Adrenal gland (tissue), 5 donors: Measurements from ENCODE around the gene XCR1.
"Not testable (repeated sequence)": the region's sequence is repeated elsewhere in the genome, so short reads cannot be mapped to it uniquely, and the experiment has no call there.

Source experiments
- POLR2A ChIP-seq, 2 donors: fragments of 450-650 bp; IDR thresholded peaks; one replicate each; pipeline ENCODE4 v1.6.1; 2017; ENCODE audit warnings: antibody characterized with exemption in 2 of 2, mild to moderate bottlenecking in 2 of 2, moderate library complexity in 1 of 2
- TF ChIP-seq, protein P1 (sequence below), 6 experiments: fragments of 450-650 bp in 4 of 6; fragments of 200-600 bp in 2 of 6; sonication (generic) in 1 of 6; IDR thresholded peaks; 1 replicate in 5 of 6; 2 replicates in 1 of 6; pipeline versions ENCODE4 v1.5.1 to v1.8.0; 2016 to 2021; ENCODE audit warnings: antibody characterized with exemption in 6 of 6, mild to moderate bottlenecking in 2 of 6, moderate library complexity in 1 of 6
- donor health status: DM: no; HTN: no; CAD: no.

- not testable (repeated sequence) for TF ChIP-seq POLR2A (IDR thresholded peaks at IDR 0.05)
- TF ChIP-seq, protein P1, sequence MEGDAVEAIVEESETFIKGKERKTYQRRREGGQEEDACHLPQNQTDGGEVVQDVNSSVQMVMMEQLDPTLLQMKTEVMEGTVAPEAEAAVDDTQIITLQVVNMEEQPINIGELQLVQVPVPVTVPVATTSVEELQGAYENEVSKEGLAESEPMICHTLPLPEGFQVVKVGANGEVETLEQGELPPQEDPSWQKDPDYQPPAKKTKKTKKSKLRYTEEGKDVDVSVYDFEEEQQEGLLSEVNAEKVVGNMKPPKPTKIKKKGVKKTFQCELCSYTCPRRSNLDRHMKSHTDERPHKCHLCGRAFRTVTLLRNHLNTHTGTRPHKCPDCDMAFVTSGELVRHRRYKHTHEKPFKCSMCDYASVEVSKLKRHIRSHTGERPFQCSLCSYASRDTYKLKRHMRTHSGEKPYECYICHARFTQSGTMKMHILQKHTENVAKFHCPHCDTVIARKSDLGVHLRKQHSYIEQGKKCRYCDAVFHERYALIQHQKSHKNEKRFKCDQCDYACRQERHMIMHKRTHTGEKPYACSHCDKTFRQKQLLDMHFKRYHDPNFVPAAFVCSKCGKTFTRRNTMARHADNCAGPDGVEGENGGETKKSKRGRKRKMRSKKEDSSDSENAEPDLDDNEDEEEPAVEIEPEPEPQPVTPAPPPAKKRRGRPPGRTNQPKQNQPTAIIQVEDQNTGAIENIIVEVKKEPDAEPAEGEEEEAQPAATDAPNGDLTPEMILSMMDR (IDR thresholded peaks at IDR 0.05) = not testable (repeated sequence)
Observed at GRCh38 chr3:46038071-46038470, 10.8 kb upstream of the XCR1 start.
